Progenitor cell of endocrine pancreas (in vitro differentiated cells): ENCODE data around the gene TP53RK. TPM values are rescaled to one million over a fixed set of nuclear protein-coding genes. Genes with fewer than 3 reads are reported as not detected.

ENCODE experiments used
- DNase-seq: peaks from one replicate; pipeline ENCODE4 v3.0.0; 2021; ENCODE audit warnings: low spot score; ENCODE audit not compliant: unreplicated experiment
- H3K27ac Mint-ChIP-seq: 2 replicates; pipeline ENCODE4 v1.8.0; 2021; ENCODE audit warnings: mild to moderate bottlenecking, moderate library complexity, mixed read lengths
- H3K27me3 Mint-ChIP-seq: 2 replicates; pipeline ENCODE4 v1.8.0; 2021; ENCODE audit warnings: mixed read lengths
- H3K36me3 Mint-ChIP-seq: 2 replicates; pipeline ENCODE4 v1.8.0; 2022; ENCODE audit warnings: mixed read lengths; ENCODE audit not compliant: insufficient read depth
- H3K4me1 Mint-ChIP-seq: 2 replicates; pipeline ENCODE4 v1.8.0; 2021; ENCODE audit warnings: low read depth, mixed read lengths
- H3K4me3 Mint-ChIP-seq: 2 replicates; pipeline ENCODE4 v1.8.0; 2021; ENCODE audit warnings: low read depth, mild to moderate bottlenecking, moderate library complexity, mixed read lengths
- H3K9me3 Mint-ChIP-seq: 2 replicates; pipeline ENCODE4 v1.8.0; 2021; ENCODE audit warnings: low read depth, mixed read lengths
- CTCF ChIP-seq: fragments of 200-600 bp; sonication (generic); IDR thresholded peaks from one replicate; pipeline ENCODE4 v1.5.0; 2021; ENCODE audit warnings: antibody characterized with exemption, mild to moderate bottlenecking; ENCODE audit not compliant: unreplicated experiment
- total RNA-seq: library from RNA; stranded (reverse); gene quantifications from 2 replicates; pipeline ENCODE4 v1.2.1, GENCODE V29; 2021

The TP53RK gene
- total RNA-seq, 1 donor from 2014 or later = 11.5 TPM

- Mint-ChIP-seq H3K4me3 (no peak overlapping the region), H3K4me1 (no peaks in the 10 kb centered on the region), H3K27ac (no peak overlapping the region), H3K9me3 (peaks cover 10% of the 10 kb centered on the region), H3K27me3 (no peaks in the 10 kb centered on the region), H3K36me3 (peaks cover 10% of the 10 kb centered on the region)
- no peak for TF ChIP-seq CTCF
- DNase-seq = no peak
Observed at GRCh38 chr20:46663531-46663930, 25.7 kb downstream of the TP53RK start.

- H3K9me3 Mint-ChIP-seq = peaks cover 13% of the 10 kb centered on the region
- peaks cover 10% of the 10 kb centered on the region for H3K36me3 Mint-ChIP-seq
- H3K4me1 Mint-ChIP-seq = no peaks in the 10 kb centered on the region
- no peak overlapping the region for H3K4me3 Mint-ChIP-seq
- no peak overlapping the region for H3K27ac Mint-ChIP-seq
- H3K27me3 Mint-ChIP-seq = no peaks in the 10 kb centered on the region
- DNase-seq = no peak
- TF ChIP-seq CTCF = no peak
Observed at GRCh38 chr20:46661659-46662058, 27.6 kb downstream of the TP53RK start.

GRCh38 chr20:46660487-46660886, 28.8 kb downstream of the TP53RK start:
- no peak overlapping the region for H3K4me3 Mint-ChIP-seq
- no peak for TF ChIP-seq CTCF
- H3K36me3 Mint-ChIP-seq = peaks cover 11% of the 10 kb centered on the region
- peaks cover 14% of the 10 kb centered on the region for H3K9me3 Mint-ChIP-seq
- H3K27ac Mint-ChIP-seq = no peak overlapping the region
- no peaks in the 10 kb centered on the region for H3K27me3 Mint-ChIP-seq
- no peak for DNase-seq
- no peaks in the 10 kb centered on the region for H3K4me1 Mint-ChIP-seq

GRCh38 chr20:46657618-46658017, 31.6 kb downstream of the TP53RK start:
- TF ChIP-seq CTCF = no peak
- Mint-ChIP-seq H3K27ac (no peak overlapping the region), H3K4me3 (no peak overlapping the region), H3K9me3 (peaks cover 14% of the 10 kb centered on the region), H3K27me3 (peaks cover 9% of the 10 kb centered on the region), H3K4me1 (no peaks in the 10 kb centered on the region), H3K36me3 (peaks cover 11% of the 10 kb centered on the region)
- no peak for DNase-seq

GRCh38 chr20:46657137-46657536, 32.1 kb downstream of the TP53RK start:
- no peak for DNase-seq
- peaks cover 11% of the 10 kb centered on the region for H3K36me3 Mint-ChIP-seq
- peaks cover 10% of the 10 kb centered on the region for H3K27me3 Mint-ChIP-seq
- H3K27ac Mint-ChIP-seq = no peak overlapping the region
- no peak for TF ChIP-seq CTCF
- H3K4me1 Mint-ChIP-seq = no peaks in the 10 kb centered on the region
- no peak overlapping the region for H3K4me3 Mint-ChIP-seq
- peaks cover 14% of the 10 kb centered on the region for H3K9me3 Mint-ChIP-seq
